GM18507 (cell line): Measurements from ENCODE around the gene CFAP53.
"Not testable (repeated sequence)": the region's sequence is repeated elsewhere in the genome, so short reads cannot be mapped to it uniquely, and the experiment has no call there.

Experiments used
- DNase-seq: peaks from one replicate; pipeline ENCODE4 v3.0.0; 2011; ENCODE audit warnings: low read depth; ENCODE audit not compliant: insufficient read length; ENCODE audit errors: extremely low spot score
- FAIRE-seq: peaks from 2 replicates; lab custom pipeline; 2011; peaks lifted over from hg19 to GRCh38; lab: Jason Lieb, UNC

The CFAP53 gene

GRCh38 chr18:50275503-50276036 is 9.3 kb upstream of the CFAP53 start:
- no peak for DNase-seq
- FAIRE-seq = no peak

- FAIRE-seq = no peak
- no peak for DNase-seq
These were observed 8.6 kb upstream of the CFAP53 start for GRCh38 chr18:50274941-50275340.

DNA sequence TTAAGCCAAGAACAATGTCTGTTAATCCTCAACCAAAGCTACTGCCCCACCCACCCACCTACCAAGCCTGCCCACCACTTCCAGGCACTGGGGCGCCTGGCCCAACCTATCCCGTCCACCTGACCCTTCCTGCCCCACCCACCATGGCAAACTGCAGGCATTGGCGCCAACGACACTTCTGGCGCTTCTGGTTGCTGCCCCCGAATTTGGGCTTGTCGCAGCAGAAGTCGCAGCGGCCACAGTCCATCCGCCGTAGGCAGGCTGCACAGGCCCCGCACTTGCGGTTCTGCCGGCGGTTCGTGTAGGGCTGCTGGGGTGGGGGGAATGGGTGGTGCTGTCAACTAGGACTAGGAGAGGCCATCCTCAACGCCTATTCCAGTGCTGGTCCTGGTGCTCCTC is 7.7 kb upstream of the CFAP53 start:
- DNase-seq (no peak), FAIRE-seq (no peak)

GRCh38 chr18:50273203-50274043 is 7.1 kb upstream of the CFAP53 start:
- FAIRE-seq (no peak), DNase-seq (no peak)

GRCh38 chr18:50272568-50272967 is 6.3 kb upstream of the CFAP53 start:
- DNase-seq (no peak), FAIRE-seq (no peak)

DNA sequence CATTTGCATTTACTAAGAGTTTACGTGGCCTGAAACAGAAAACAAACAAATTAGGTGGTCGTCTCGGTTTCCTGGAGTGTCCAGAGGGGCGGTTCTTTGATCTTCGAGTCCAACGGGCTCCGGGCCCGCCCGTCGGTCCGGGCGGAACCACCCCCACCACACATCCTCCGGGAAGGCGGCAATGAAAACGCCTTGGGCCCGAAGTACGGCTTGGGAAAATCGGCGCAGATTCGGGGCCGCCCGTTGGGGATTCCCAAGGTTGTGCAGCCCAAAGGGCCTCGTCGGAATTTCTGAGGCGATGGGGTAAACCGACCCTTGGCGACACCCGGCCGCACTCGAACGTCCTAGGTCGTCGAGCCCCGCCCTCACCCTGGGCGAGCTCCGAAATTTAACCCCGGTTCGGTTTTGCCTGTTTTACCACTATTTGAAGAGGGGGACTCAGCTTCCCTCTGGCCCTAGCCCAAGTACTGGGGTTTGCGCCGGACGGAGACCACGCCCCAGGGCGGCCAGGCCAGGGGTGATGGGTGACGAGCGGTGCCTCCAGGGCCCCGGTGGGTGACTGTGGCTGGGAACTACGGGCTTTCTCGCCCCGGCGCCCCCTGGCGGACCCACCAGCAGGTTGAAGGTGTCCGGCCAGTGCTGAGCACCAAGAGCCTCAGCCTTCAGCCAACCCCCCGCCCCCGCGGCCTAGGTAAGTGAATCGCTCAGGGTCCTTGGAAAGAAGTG is 1.9 kb upstream of the CFAP53 start:
- FAIRE-seq (peak; percentile 96), DNase-seq (peak; percentile 80)

DNA sequence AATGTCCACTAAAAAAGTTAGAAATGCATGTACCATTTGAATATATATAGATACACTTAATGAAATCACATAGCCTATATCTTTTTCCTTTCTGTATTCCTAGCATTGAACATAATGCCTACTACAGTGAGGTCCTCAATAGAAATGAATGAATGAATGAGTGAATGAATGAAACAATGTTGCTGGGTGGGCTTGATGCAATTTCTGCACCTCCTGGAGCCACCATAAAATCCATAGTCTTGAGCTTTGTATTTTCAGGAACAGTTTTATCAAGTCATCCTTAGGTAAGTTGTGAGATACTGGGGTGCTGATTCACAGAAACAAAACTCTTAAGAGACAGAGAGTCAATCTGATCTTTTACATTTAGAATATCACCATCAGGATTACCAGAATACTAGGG is 3.3 kb downstream of the CFAP53 start:
- DNase-seq (no peak), FAIRE-seq (no peak)

GRCh38 chr18:50250935-50251334 is 15.4 kb downstream of the CFAP53 start:
- DNase-seq (no peak), FAIRE-seq (no peak)

GRCh38 chr18:50249576-50249975 is 16.7 kb downstream of the CFAP53 start:
- DNase-seq = no peak

DNA sequence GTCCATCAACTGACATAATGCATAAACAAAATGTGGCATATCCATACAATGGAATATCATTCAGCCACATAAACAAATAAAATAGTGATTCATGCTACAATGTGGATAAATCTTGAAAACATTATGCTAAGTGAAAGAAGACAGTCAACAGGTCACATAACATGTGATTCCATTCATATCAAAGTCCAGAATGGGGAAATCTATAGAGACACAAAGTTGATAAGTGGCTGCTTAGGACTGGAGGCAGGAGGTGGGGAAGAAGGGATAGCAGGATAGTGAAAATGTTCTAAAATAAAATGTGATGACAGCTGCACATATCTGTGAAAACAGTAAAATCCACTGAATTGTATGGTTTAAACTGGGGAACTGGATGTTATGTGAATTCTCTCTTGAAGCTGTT is 18.7 kb downstream of the CFAP53 start:
- DNase-seq (no peak), FAIRE-seq (no peak)

More at GRCh38 chr18:50249576-50249975, 16.7 kb downstream of the CFAP53 start:
- FAIRE-seq = no peak

GRCh38 chr18:50241768-50242167 is 24.5 kb downstream of the CFAP53 start:
- not testable (repeated sequence) for FAIRE-seq, DNase-seq

DNA sequence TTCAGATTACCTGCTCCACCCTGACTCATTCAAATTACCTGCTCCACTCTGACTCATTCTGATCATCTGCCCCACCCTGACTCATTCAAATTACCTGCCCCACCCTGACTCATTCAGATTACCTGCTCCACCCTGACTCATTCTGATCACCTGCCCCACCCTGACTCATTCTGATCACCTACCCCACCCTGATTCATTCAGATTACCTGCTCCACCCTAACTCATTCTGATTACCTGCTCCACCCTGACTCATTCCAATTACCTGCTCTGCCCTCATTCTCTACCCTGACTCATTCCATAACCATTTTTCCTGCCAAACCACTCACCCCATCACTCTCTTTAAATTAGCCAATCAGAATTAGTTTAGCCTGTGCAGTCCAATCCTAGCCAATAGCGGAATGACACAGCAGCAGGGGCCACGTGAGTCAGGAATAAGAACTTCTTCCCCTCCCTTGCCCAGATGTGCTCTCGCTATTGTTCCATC is 26.2 kb downstream of the CFAP53 start:
- DNase-seq = no peak
- no peak for FAIRE-seq

GRCh38 chr18:50232419-50232818 is 33.9 kb downstream of the CFAP53 start:
- DNase-seq = no peak
- FAIRE-seq = no peak

DNA sequence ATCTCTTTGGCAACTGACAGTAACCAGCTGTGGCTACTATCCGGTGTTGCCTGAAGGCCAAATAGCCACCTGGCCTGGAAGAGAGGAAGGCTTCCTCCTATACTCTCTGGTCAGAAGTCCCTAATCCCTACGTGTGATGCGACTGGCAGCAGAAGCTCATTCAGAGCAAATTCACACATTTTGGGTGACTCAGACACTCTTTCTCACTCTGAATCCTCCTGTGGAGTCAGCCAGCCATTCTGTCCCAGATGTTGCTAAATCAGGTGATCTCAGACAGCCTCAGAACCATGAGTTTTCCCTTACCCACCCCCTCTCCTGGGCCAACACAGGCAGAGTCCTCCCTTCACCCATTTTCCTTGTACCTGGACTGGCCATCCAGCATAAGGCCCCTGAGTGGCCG is 34.7 kb downstream of the CFAP53 start:
- FAIRE-seq = no peak
- no peak for DNase-seq

- DNase-seq, FAIRE-seq: not testable (repeated sequence)
These were observed 46.0 kb downstream of the CFAP53 start for GRCh38 chr18:50220249-50220648.

- peak; percentile 90 for FAIRE-seq
- DNase-seq = no peak
These were observed 47.7 kb downstream of the CFAP53 start for GRCh38 chr18:50218432-50219197.

GRCh38 chr18:50209311-50209710 is 57.0 kb downstream of the CFAP53 start:
- FAIRE-seq = no peak

DNA sequence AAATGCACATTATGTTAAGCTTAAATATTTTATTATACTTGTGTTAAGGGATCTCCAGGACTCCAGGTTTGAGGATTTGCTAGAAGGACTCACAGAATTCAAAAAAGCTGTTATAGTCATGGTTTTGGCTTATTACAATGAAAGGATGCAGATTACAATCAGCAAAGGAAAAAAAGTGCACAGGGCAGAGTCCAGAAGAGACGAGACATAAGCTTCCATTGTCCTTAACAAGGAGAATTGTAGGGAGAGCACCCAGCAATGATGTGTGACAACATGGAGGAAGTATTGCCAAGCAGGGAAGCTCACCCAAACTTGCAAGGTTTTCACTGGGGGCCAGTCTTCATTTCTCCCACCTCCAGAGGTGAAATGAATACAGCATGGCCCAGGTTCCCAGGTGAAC is 58.6 kb downstream of the CFAP53 start:
- DNase-seq = no peak
- no peak for FAIRE-seq

More at GRCh38 chr18:50209311-50209710, 57.0 kb downstream of the CFAP53 start:
- DNase-seq = no peak

- DNase-seq = no peak
- FAIRE-seq = peak; percentile 44
These were observed 62.3 kb downstream of the CFAP53 start for GRCh38 chr18:50203801-50204604.
